Smooth muscle cell (in vitro differentiated cells): ENCODE data around the gene OR6C65. TPM values are rescaled to one million over a fixed set of nuclear protein-coding genes. Genes with fewer than 3 reads are reported as not detected.
A peak's percentile ranks its signal among the peaks of the same experiment; 100 is the strongest.
"Not testable (repeated sequence)": the region's sequence is repeated elsewhere in the genome, so short reads cannot be mapped to it uniquely, and the experiment has no call there.

Experiments used
- DNase-seq: peaks from one replicate; lab custom pipeline; 2025; ENCODE audit not compliant: unreplicated experiment; lab: John Stamatoyannopoulos, UW
- H2AFZ ChIP-seq: fragments of 200-600 bp; sonication (generic); 2 replicates; pipeline ENCODE4 v1.6.0; 2016; ENCODE audit warnings: antibody characterized with exemption, low read depth, mild to moderate bottlenecking
- H3F3A ChIP-seq: fragments of 200-600 bp; sonication (generic); 2 replicates; pipeline ENCODE4 v1.6.0; 2017; ENCODE audit warnings: antibody characterized with exemption, low read depth
- H3K27ac ChIP-seq: fragments of 200-600 bp; sonication (generic); 2 replicates; pipeline ENCODE4 v1.5.1; 2016; ENCODE audit warnings: low read depth, mild to moderate bottlenecking
- H3K27me3 ChIP-seq: fragments of 200-600 bp; sonication (generic); 2 replicates; pipeline ENCODE4 v1.6.1; 2016; ENCODE audit warnings: low read depth, mild to moderate bottlenecking
- H3K36me3 ChIP-seq: fragments of 200-600 bp; sonication (generic); 2 replicates; pipeline ENCODE4 v1.5.1; 2016; ENCODE audit warnings: low read depth
- H3K4me1 ChIP-seq: fragments of 200-600 bp; sonication (generic); 2 replicates; pipeline ENCODE4 v1.5.1; 2016; ENCODE audit warnings: low read depth
- H3K4me2 ChIP-seq: fragments of 200-600 bp; sonication (generic); 2 replicates; pipeline ENCODE4 v1.6.0; 2016; ENCODE audit warnings: mild to moderate bottlenecking
- H3K4me3 ChIP-seq: fragments of 200-600 bp; sonication (generic); 2 replicates; pipeline ENCODE4 v1.5.1; 2016; ENCODE audit warnings: mild to moderate bottlenecking
- H3K79me2 ChIP-seq: fragments of 200-600 bp; sonication (generic); 2 replicates; pipeline ENCODE4 v1.6.0; 2016; ENCODE audit warnings: low read depth, mild to moderate bottlenecking
- H3K9ac ChIP-seq: fragments of 200-600 bp; sonication (generic); 2 replicates; pipeline ENCODE4 v1.6.0; 2016; ENCODE audit warnings: low read depth
- H3K9me3 ChIP-seq: fragments of 200-600 bp; sonication (generic); replicated peaks from 2 replicates; pipeline ENCODE4 v1.5.1; 2016; ENCODE audit warnings: low read depth
- H4K20me1 ChIP-seq: fragments of 200-600 bp; sonication (generic); 2 replicates; pipeline ENCODE4 v1.6.0; 2016; ENCODE audit warnings: low read depth
- CTCF ChIP-seq: fragments of 200-600 bp; sonication (generic); IDR thresholded peaks from 2 replicates; pipeline ENCODE4 v1.5.1; 2017; ENCODE audit warnings: borderline replicate concordance, mild to moderate bottlenecking, antibody characterized with exemption; ENCODE audit not compliant: insufficient read depth, poor library complexity, severe bottlenecking
- WGBS: methylation state at CpG from one replicate; pipeline ENCODE4 v1.1.7; 2016; ENCODE audit warnings: low lambda C conversion rate; 5-methylcytosine and 5-hydroxymethylcytosine counted together
- polyA plus RNA-seq: library from polyadenylated mRNA; unstranded; fragments of >200 nt; fragmentation: Nextera tagmentation; extraction: Ambion mirVana; gene quantifications from 2 replicates; pipeline ENCODE4 v1.2.1, GENCODE V29; 2016
- total RNA-seq: library from RNA; depleted of rRNA; stranded (reverse); fragments of >200 nt; gene quantifications from 2 replicates; pipeline ENCODE4 v1.2.3, GENCODE V29; 2014

OR6C65 gene
- total and polyA plus RNA-seq, 2 experiments from 2014 or later: not detected

GRCh38 chr12:55407866-55408265 lies 7.5 kb downstream of the OR6C65 start:
- 55% methylated on average over 1 of the region's 1 CpG for WGBS

GRCh38 chr12:55409133-55409532 lies 8.8 kb downstream of the OR6C65 start:
- H3K79me2 ChIP-seq, H3K27ac ChIP-seq, H4K20me1 ChIP-seq, H3K9me3 ChIP-seq, H3K4me3 ChIP-seq, H2AFZ ChIP-seq, H3K27me3 ChIP-seq, H3K36me3 ChIP-seq, H3F3A ChIP-seq, H3K4me2 ChIP-seq, H3K9ac ChIP-seq, H3K4me1 ChIP-seq, DNase-seq: not testable (repeated sequence)
- 96% methylated on average over 1 of the region's 1 CpG for WGBS

More at GRCh38 chr12:55407866-55408265, 7.5 kb downstream of the OR6C65 start:
- TF ChIP-seq CTCF: no peak
- Histone ChIP-seq H3K79me2 (no peaks in the 10 kb centered on the region), H3K4me3 (no peak overlapping the region), H4K20me1 (no peaks in the 10 kb centered on the region), H3K4me2 (no peak overlapping the region), H2AFZ (no peak overlapping the region), H3K9me3 (no peaks in the 10 kb centered on the region), H3F3A (no peaks in the 10 kb centered on the region), H3K9ac (no peak overlapping the region), H3K27ac (no peak overlapping the region), H3K4me1 (no peaks in the 10 kb centered on the region), H3K36me3 (no peaks in the 10 kb centered on the region), H3K27me3 (no peaks in the 10 kb centered on the region)
- no peak for DNase-seq

- H3K9ac ChIP-seq, H3K27me3 ChIP-seq, H3K4me1 ChIP-seq, H2AFZ ChIP-seq, H3K4me2 ChIP-seq, H3K36me3 ChIP-seq, H3K27ac ChIP-seq, H4K20me1 ChIP-seq, H3F3A ChIP-seq, H3K4me3 ChIP-seq, DNase-seq, H3K79me2 ChIP-seq, H3K9me3 ChIP-seq: not testable (repeated sequence)
- WGBS: 94% methylated on average over 15 of the region's 15 CpGs
Measured at GRCh38 chr12:55412138-55412537, 11.8 kb downstream of the OR6C65 start.

- not testable (repeated sequence) for H3K79me2 ChIP-seq, H3K9me3 ChIP-seq, H3K36me3 ChIP-seq, H3K9ac ChIP-seq, H3K27ac ChIP-seq, H3F3A ChIP-seq, H3K4me2 ChIP-seq, H3K4me3 ChIP-seq, H3K4me1 ChIP-seq, H4K20me1 ChIP-seq, H2AFZ ChIP-seq, H3K27me3 ChIP-seq, DNase-seq
- 90% methylated on average over 5 of the region's 6 CpGs for WGBS
Measured at GRCh38 chr12:55413498-55414388, 13.4 kb downstream of the OR6C65 start.

- not testable (repeated sequence) for H3F3A ChIP-seq, H3K27me3 ChIP-seq, H3K4me1 ChIP-seq, H3K9ac ChIP-seq, H2AFZ ChIP-seq, H3K36me3 ChIP-seq, DNase-seq, H3K79me2 ChIP-seq, H3K27ac ChIP-seq, H3K9me3 ChIP-seq, H4K20me1 ChIP-seq
- H3K4me2 ChIP-seq: peak overlapping the region; percentile 71
- 60% methylated on average over 11 of the region's 11 CpGs for WGBS
- H3K4me3 ChIP-seq: peak overlapping the region; percentile 41
Measured at GRCh38 chr12:55414396-55414823, 14.1 kb downstream of the OR6C65 start.

- not testable (repeated sequence) for DNase-seq, H3K4me1 ChIP-seq, H3K27me3 ChIP-seq, H3K36me3 ChIP-seq, H4K20me1 ChIP-seq, H3K9me3 ChIP-seq, H3K79me2 ChIP-seq, H3K9ac ChIP-seq, H3K27ac ChIP-seq, H3F3A ChIP-seq
- peak overlapping the region; percentile 86 for H3K4me2 ChIP-seq
- WGBS: 3% methylated on average over 5 of the region's 34 CpGs
- peak overlapping the region; percentile 99 for H2AFZ ChIP-seq
- peak overlapping the region; percentile 41 for H3K4me3 ChIP-seq
Measured at GRCh38 chr12:55414889-55415288, 14.6 kb downstream of the OR6C65 start.
